GM12891 (cell line): ENCODE measurements around the gene ARHGEF28.

Experiments used
- POLR2A ChIP-seq: IDR thresholded peaks from 2 replicates; pipeline ENCODE4 v1.6.1; 2011; ENCODE audit warnings: low read depth, low read length, control low read depth
- POLR2AphosphoS5 ChIP-seq: IDR thresholded peaks from 2 replicates; pipeline ENCODE4 v1.6.1; 2011; ENCODE audit warnings: low read depth, low read length, control low read depth

- TF ChIP-seq POLR2AphosphoS5 (no peak), POLR2A (no peak)
These were observed 2.9 kb upstream of the ARHGEF28 start for GRCh38 chr5:73623060-73623459.
